ENCODE measurements around the gene CTDSP2. TPM values are rescaled to one million over a fixed set of nuclear protein-coding genes. Genes with fewer than 3 reads are reported as not detected.

CTDSP2 gene
- total and polyA plus RNA-seq, 10 of the 15 experiments (the other 5 are each of a cell fraction or from before 2014, with no cell fraction given), result 17.3 to 98.2 (median 54.1) TPM

- TF ChIP-seq CEBPZ (IDR thresholded peaks at IDR 0.05; ENCODE audit: low read depth, low read length) (no peak), NFYA (IDR thresholded peaks at IDR 0.05; ENCODE audit: borderline replicate concordance, low read depth, low read length) (no peak), SMARCA5 (IDR thresholded peaks at IDR 0.05) (0 out of 2 replicates have a peak, but pooled peaks have one; percentile 2), YY1 (IDR thresholded peaks at IDR 0.05; ENCODE audit: low read depth, low read length) (no peak), CBX3 (IDR thresholded peaks at IDR 0.05; ENCODE audit: borderline replicate concordance, low read depth) (no peak), MEF2A (IDR thresholded peaks at IDR 0.05; ENCODE audit: insufficient read depth, low read depth, low read length) (no peak), MXI1 (IDR thresholded peaks at IDR 0.05; ENCODE audit: low read depth, low read length) (peak; percentile 31; the same call in 1 of the 2 replicates), POLR2A (IDR thresholded peaks at IDR 0.05; ENCODE audit: low read depth, low read length) (peak; percentile 37; the same call in 1 of the 2 replicates), EED (IDR thresholded peaks at IDR 0.05; ENCODE audit: low read depth) (peak; percentile 10; the same call in 1 of the 2 replicates), EGR1 (IDR thresholded peaks at IDR 0.05; ENCODE audit: borderline replicate concordance in 1 of 2, low read depth in 2 of 2, low read length in 2 of 2) (0 out of 3 replicates have a peak, but pooled peaks of 1 of the 2 experiments have one; percentile 41), RELA (IDR thresholded peaks at IDR 0.05; ENCODE audit: borderline replicate concordance, partially characterized antibody) (no peak), SUPT20H (IDR thresholded peaks at IDR 0.05; ENCODE audit: borderline replicate concordance, control insufficient read depth, low read depth, low read length) (no peak), CHD2 (IDR thresholded peaks at IDR 0.05; ENCODE audit: borderline replicate concordance, low read depth, low read length) (0 out of 2 replicates have a peak, but pooled peaks have one; percentile 51), EZH2 (IDR thresholded peaks at IDR 0.05; ENCODE audit: borderline replicate concordance, control insufficient read depth, low read depth, low read length) (no peak), POLR2AphosphoS2 (IDR thresholded peaks at IDR 0.05; ENCODE audit: low read depth, low read length) (no peak), SMC3 (IDR thresholded peaks at IDR 0.05; ENCODE audit: borderline replicate concordance, low read length) (0 out of 2 replicates have a peak, but pooled peaks have one; percentile 3), NRF1 (conservative IDR thresholded peaks at IDR 0.05; ENCODE audit: low read depth, low read length) (no peak), PKNOX1 (IDR thresholded peaks at IDR 0.05) (no peak), CUX1 (IDR thresholded peaks at IDR 0.05; ENCODE audit: insufficient replicate concordance, low read depth, low read length) (no peak), JUND (IDR thresholded peaks at IDR 0.05; ENCODE audit: low read depth, low read length) (no peak)
These were observed 1.6 kb downstream of the CTDSP2 start (continued) for GRCh38 chr12:57844709-57845477.
